K562 (cell line): ENCODE results near the gene INS.

Source experiments
- BRCA1 ChIP-seq, 2 experiments: fragments of 450-650 bp in 1 of 2; sonication (generic) in 1 of 2; formaldehyde crosslinking in 1 of 2; IDR thresholded peaks; 2 replicates each; pipeline versions ENCODE4 v1.5.0 to v1.6.1; 2017 to 2020; ENCODE audit warnings: mild to moderate bottlenecking in 1 of 2, missing genetic modification reagents in 1 of 2
- CEBPB ChIP-seq: fragments of 450-650 bp; IDR thresholded peaks from 2 replicates; pipeline ENCODE4 v1.6.1; 2016; ENCODE audit warnings: missing genetic modification characterization, missing compliant biosample characterization
- DPF2 ChIP-seq: fragments of 450-650 bp; IDR thresholded peaks from 2 replicates; pipeline ENCODE4 v1.6.1; 2016
- EZH2 ChIP-seq: IDR thresholded peaks from 2 replicates; pipeline ENCODE4 v1.6.1; 2012; ENCODE audit warnings: low read depth, mild to moderate bottlenecking, inconsistent platforms, low read length, borderline replicate concordance
- FOXK2 ChIP-seq, 2 experiments: fragments of 450-650 bp; IDR thresholded peaks in 1 of 2; conservative IDR thresholded peaks in 1 of 2; 2 replicates each; pipeline ENCODE4 v1.6.1; 2016; ENCODE audit warnings: low read depth in 2 of 2, mild to moderate bottlenecking in 1 of 2
- KLF13 ChIP-seq: fragments of 450-650 bp; IDR thresholded peaks from 2 replicates; pipeline ENCODE4 v1.6.1; 2016; ENCODE audit warnings: missing genetic modification characterization, low read depth, mild to moderate bottlenecking, missing compliant biosample characterization, moderate library complexity, borderline replicate concordance
- POLR2AphosphoS5 ChIP-seq: IDR thresholded peaks from 2 replicates; pipeline ENCODE4 v1.6.1; 2011; ENCODE audit warnings: mild to moderate bottlenecking, low read depth, low read length, moderate library complexity; ENCODE audit not compliant: control insufficient read depth, insufficient read depth
- SREBF2 ChIP-seq: sonication (generic); formaldehyde crosslinking; IDR thresholded peaks from 2 replicates; pipeline ENCODE4 v1.4.0; 2020; ENCODE audit warnings: mild to moderate bottlenecking, missing genetic modification reagents
- TAF1 ChIP-seq: IDR thresholded peaks from 2 replicates; pipeline ENCODE4 v1.6.1; 2011; ENCODE audit warnings: mild to moderate bottlenecking, low read length, moderate library complexity; ENCODE audit not compliant: insufficient read depth, control insufficient read depth, severe bottlenecking; ENCODE audit errors: extremely low read depth
- TF ChIP-seq, protein P1 (sequence below), 2 experiments: IDR thresholded peaks; 2 replicates each; pipeline ENCODE4 v1.6.1; 2012; ENCODE audit warnings: improper control_type of control experiment in 2 of 2, low read depth in 2 of 2, low read length in 2 of 2, borderline replicate concordance in 1 of 2
- TF ChIP-seq, protein P2 (sequence below), 3 experiments: IDR thresholded peaks in 2 of 3; conservative IDR thresholded peaks in 1 of 3; 2 replicates each; pipeline ENCODE4 v1.5.1; 2011 to 2012; ENCODE audit warnings: low read length in 3 of 3, mild to moderate bottlenecking in 3 of 3, control low read depth in 2 of 3, improper control_type of control experiment in 1 of 3, inconsistent platforms in 1 of 3, low read depth in 1 of 3, mixed read lengths in 1 of 3, moderate library complexity in 1 of 3; ENCODE audit not compliant: insufficient read depth in 2 of 3
- TF ChIP-seq, protein P3 (sequence below), 2 experiments: fragments of 450-650 bp in 1 of 2; sonication (generic) in 1 of 2; formaldehyde crosslinking in 1 of 2; IDR thresholded peaks in 1 of 2; conservative IDR thresholded peaks in 1 of 2; 2 replicates each; pipeline versions ENCODE4 v1.6.1 to v1.8.1; 2016 to 2023; ENCODE audit warnings: mild to moderate bottlenecking in 2 of 2, moderate library complexity in 2 of 2, inconsistent platforms in 1 of 2, missing genetic modification reagents in 1 of 2

DNA sequence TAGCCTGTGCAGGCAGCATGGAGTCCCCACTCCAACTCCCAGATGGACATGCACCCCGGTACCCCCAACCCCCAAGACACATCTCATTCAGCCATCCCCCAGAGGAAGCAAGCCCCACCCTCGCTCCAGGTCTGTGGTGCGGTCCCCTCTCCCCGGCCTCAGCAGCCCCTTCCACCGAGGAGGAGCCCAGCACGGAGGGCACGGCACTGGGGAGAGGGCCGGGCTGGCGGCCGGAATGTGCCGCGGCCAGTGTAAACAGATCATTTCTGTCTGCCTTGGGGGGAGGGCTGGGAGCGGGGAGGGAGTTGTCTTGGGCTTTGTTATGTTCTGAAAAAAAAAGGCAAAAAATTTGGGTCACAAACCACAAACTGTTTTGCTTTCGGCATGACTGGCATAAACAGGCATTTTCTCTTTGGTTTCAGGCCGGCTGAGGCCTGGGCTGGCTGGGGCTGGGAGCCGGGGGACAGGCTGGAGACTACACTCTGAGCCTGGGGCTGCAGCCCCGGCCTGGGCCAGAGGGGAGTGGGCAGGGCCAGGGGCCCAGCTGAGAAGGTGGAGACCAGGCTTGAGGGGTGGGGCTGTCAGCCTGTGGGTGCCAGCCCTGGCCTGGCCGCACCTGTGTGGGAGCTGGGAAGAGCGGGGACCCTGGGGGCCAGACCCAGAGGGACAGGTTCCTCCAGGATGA lies 38.6 kb downstream of the INS start:
- TF ChIP-seq, protein P1, sequence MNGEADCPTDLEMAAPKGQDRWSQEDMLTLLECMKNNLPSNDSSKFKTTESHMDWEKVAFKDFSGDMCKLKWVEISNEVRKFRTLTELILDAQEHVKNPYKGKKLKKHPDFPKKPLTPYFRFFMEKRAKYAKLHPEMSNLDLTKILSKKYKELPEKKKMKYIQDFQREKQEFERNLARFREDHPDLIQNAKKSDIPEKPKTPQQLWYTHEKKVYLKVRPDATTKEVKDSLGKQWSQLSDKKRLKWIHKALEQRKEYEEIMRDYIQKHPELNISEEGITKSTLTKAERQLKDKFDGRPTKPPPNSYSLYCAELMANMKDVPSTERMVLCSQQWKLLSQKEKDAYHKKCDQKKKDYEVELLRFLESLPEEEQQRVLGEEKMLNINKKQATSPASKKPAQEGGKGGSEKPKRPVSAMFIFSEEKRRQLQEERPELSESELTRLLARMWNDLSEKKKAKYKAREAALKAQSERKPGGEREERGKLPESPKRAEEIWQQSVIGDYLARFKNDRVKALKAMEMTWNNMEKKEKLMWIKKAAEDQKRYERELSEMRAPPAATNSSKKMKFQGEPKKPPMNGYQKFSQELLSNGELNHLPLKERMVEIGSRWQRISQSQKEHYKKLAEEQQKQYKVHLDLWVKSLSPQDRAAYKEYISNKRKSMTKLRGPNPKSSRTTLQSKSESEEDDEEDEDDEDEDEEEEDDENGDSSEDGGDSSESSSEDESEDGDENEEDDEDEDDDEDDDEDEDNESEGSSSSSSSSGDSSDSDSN (IDR thresholded peaks at IDR 0.05; ENCODE audit: borderline replicate concordance in 1 of 2, low read depth in 2 of 2, low read length in 2 of 2), result no peak
- TF ChIP-seq, protein P2, sequence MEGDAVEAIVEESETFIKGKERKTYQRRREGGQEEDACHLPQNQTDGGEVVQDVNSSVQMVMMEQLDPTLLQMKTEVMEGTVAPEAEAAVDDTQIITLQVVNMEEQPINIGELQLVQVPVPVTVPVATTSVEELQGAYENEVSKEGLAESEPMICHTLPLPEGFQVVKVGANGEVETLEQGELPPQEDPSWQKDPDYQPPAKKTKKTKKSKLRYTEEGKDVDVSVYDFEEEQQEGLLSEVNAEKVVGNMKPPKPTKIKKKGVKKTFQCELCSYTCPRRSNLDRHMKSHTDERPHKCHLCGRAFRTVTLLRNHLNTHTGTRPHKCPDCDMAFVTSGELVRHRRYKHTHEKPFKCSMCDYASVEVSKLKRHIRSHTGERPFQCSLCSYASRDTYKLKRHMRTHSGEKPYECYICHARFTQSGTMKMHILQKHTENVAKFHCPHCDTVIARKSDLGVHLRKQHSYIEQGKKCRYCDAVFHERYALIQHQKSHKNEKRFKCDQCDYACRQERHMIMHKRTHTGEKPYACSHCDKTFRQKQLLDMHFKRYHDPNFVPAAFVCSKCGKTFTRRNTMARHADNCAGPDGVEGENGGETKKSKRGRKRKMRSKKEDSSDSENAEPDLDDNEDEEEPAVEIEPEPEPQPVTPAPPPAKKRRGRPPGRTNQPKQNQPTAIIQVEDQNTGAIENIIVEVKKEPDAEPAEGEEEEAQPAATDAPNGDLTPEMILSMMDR (IDR thresholded peaks at IDR 0.05 in 2 of 3, conservative IDR thresholded peaks at IDR 0.05 in 1 of 3; ENCODE audit: insufficient read depth in 2 of 3, low read depth in 1 of 3, low read length in 3 of 3), result no peak
- TF ChIP-seq DPF2, result no peak
- TF ChIP-seq EZH2, result no peak
- TF ChIP-seq SREBF2 (CRISPR knock-in tag), result no peak
- TF ChIP-seq FOXK2 (conservative IDR thresholded peaks at IDR 0.05 in 1 of 2, IDR thresholded peaks at IDR 0.05 in 1 of 2; ENCODE audit: low read depth in 2 of 2), result no peak
- no peak for TF ChIP-seq CEBPB
- no peak for TF ChIP-seq KLF13 (tag)
- TF ChIP-seq BRCA1 (IDR thresholded peaks at IDR 0.05), result no peak
- no peak for TF ChIP-seq BRCA1 (CRISPR knock-in tag; IDR thresholded peaks at IDR 0.05)
- TF ChIP-seq, protein P3, sequence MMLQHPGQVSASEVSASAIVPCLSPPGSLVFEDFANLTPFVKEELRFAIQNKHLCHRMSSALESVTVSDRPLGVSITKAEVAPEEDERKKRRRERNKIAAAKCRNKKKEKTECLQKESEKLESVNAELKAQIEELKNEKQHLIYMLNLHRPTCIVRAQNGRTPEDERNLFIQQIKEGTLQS (IDR thresholded peaks at IDR 0.05), result no peak
- TF ChIP-seq, protein P3 (CRISPR knock-in tag; conservative IDR thresholded peaks at IDR 0.05), result no peak
- TF ChIP-seq POLR2AphosphoS5, result no peak
- no peak for TF ChIP-seq TAF1
